IPS-18a (cell line): ENCODE measurements around the gene GNPTAB.

Experiments used
- H3K27ac ChIP-seq: one replicate; pipeline ENCODE4 v1.5.1; 2013; ENCODE audit warnings: low read length
- H3K27me3 ChIP-seq: one replicate; pipeline ENCODE4 v1.6.1; 2013; ENCODE audit warnings: mild to moderate bottlenecking, low read length; ENCODE audit not compliant: control insufficient read depth, insufficient read depth
- H3K36me3 ChIP-seq: one replicate; pipeline ENCODE4 v1.6.1; 2013; ENCODE audit warnings: low read depth, low read length; ENCODE audit not compliant: control insufficient read depth
- H3K4me1 ChIP-seq: one replicate; pipeline ENCODE4 v1.6.1; 2013; ENCODE audit warnings: low read depth, low read length; ENCODE audit not compliant: control insufficient read depth
- H3K4me3 ChIP-seq: one replicate; pipeline ENCODE4 v1.5.1; 2013; ENCODE audit warnings: low read length
- H3K9ac ChIP-seq: one replicate; pipeline ENCODE4 v1.6.1; 2013; ENCODE audit warnings: mild to moderate bottlenecking, low read length, moderate library complexity
- H3K9me3 ChIP-seq: one replicate; pipeline ENCODE4 v1.6.1; 2013; ENCODE audit warnings: low read depth, low read length; ENCODE audit not compliant: control insufficient read depth

The GNPTAB gene

GRCh38 chr12:101697930-101698799 is 132.6 kb downstream of the GNPTAB start:
- H3K36me3 ChIP-seq: no peaks in the 10 kb centered on the region
- no peak overlapping the region for H3K27ac ChIP-seq
- peak overlapping the region; percentile 91 for H3K4me3 ChIP-seq
- no peaks in the 10 kb centered on the region for H3K9me3 ChIP-seq
- peaks cover 29% of the 10 kb centered on the region for H3K27me3 ChIP-seq
- H3K9ac ChIP-seq: peak overlapping the region; percentile 57
- no peaks in the 10 kb centered on the region for H3K4me1 ChIP-seq

GRCh38 chr12:101697197-101697929 is 133.4 kb downstream of the GNPTAB start, which contains the start of gene CHPT1:
Gene CHPT1 (plus strand): TSS chr12:101697640. CDS start chr12:101697862, 222 bp downstream.
- no peak within 1 kb of the TSS for H3K27ac ChIP-seq
- H3K36me3 ChIP-seq: no peaks in the 10 kb centered on the region
- H3K9me3 ChIP-seq: no peaks in the 10 kb centered on the region
- no peaks in the 10 kb centered on the region for H3K4me1 ChIP-seq
- H3K27me3 ChIP-seq: peaks cover 29% of the 10 kb centered on the region
- peak within 1 kb of the TSS; percentile 71 for H3K9ac ChIP-seq
- H3K4me3 ChIP-seq: peak within 1 kb of the TSS; percentile 91

- no peaks in the 10 kb centered on the region for H3K9me3 ChIP-seq
- H3K27me3 ChIP-seq: peaks cover 29% of the 10 kb centered on the region
- peak overlapping the region; percentile 71 for H3K9ac ChIP-seq
- H3K4me3 ChIP-seq: peak overlapping the region; percentile 91
- H3K27ac ChIP-seq: no peak overlapping the region
- no peaks in the 10 kb centered on the region for H3K4me1 ChIP-seq
- H3K36me3 ChIP-seq: no peaks in the 10 kb centered on the region
Measured at GRCh38 chr12:101696251-101697196, 134.2 kb downstream of the GNPTAB start.

GRCh38 chr12:101695706-101696105 is 135.1 kb downstream of the GNPTAB start:
- no peak overlapping the region for H3K27ac ChIP-seq
- no peaks in the 10 kb centered on the region for H3K36me3 ChIP-seq
- H3K9ac ChIP-seq: no peak overlapping the region
- H3K27me3 ChIP-seq: peaks cover 29% of the 10 kb centered on the region
- no peaks in the 10 kb centered on the region for H3K4me1 ChIP-seq
- H3K9me3 ChIP-seq: no peaks in the 10 kb centered on the region
- no peak overlapping the region for H3K4me3 ChIP-seq
